ENCODE data around the gene ZBTB16.

ZBTB16 gene

GRCh38 chr11:114180301-114181055 is 121.0 kb downstream of the ZBTB16 start:
- DNase-seq (ENCODE audit: low read depth in 2 of 2, low spot score in 1 of 2): no peak

- DNase-seq (ENCODE audit: low read depth in 2 of 2, low spot score in 1 of 2): no peak
Measured at GRCh38 chr11:114181195-114181594, 121.7 kb downstream of the ZBTB16 start.

- DNase-seq (ENCODE audit: low read depth in 2 of 2, low spot score in 1 of 2): no peak
Measured at GRCh38 chr11:114181752-114182151, 122.2 kb downstream of the ZBTB16 start.

GRCh38 chr11:114182471-114183043 is 123.0 kb downstream of the ZBTB16 start:
- DNase-seq (ENCODE audit: low read depth in 2 of 2, low spot score in 1 of 2): no peak

- DNase-seq (ENCODE audit: low read depth in 2 of 2, low spot score in 1 of 2): peak; percentile 28 to 40
Measured at GRCh38 chr11:114183044-114183511, 123.6 kb downstream of the ZBTB16 start.

- no peak for DNase-seq (ENCODE audit: low read depth in 2 of 2, low spot score in 1 of 2)
Measured at GRCh38 chr11:114185436-114185835, 125.9 kb downstream of the ZBTB16 start.

- DNase-seq (ENCODE audit: low read depth in 2 of 2, low spot score in 1 of 2): no peak
Measured at GRCh38 chr11:114187173-114187572, 127.7 kb downstream of the ZBTB16 start.

- no peak for DNase-seq (ENCODE audit: low read depth in 2 of 2, low spot score in 1 of 2)
Measured at GRCh38 chr11:114188851-114189570, 129.5 kb downstream of the ZBTB16 start.

GRCh38 chr11:114190630-114191029 is 131.1 kb downstream of the ZBTB16 start:
- DNase-seq (ENCODE audit: low read depth in 2 of 2, low spot score in 1 of 2): no peak

- no peak for DNase-seq (ENCODE audit: low read depth in 2 of 2, low spot score in 1 of 2)
Measured at GRCh38 chr11:114191893-114192292, 132.4 kb downstream of the ZBTB16 start.

GRCh38 chr11:114192841-114193389 is 133.4 kb downstream of the ZBTB16 start:
- DNase-seq (ENCODE audit: low read depth in 2 of 2, low spot score in 1 of 2): no peak

- no peak for DNase-seq (ENCODE audit: low read depth in 2 of 2, low spot score in 1 of 2)
Measured at GRCh38 chr11:114193730-114194679, 134.5 kb downstream of the ZBTB16 start.

- DNase-seq (ENCODE audit: low read depth in 2 of 2, low spot score in 1 of 2): no peak
Measured at GRCh38 chr11:114194702-114195101, 135.2 kb downstream of the ZBTB16 start.

- DNase-seq (ENCODE audit: low read depth in 2 of 2, low spot score in 1 of 2): no peak
Measured at GRCh38 chr11:114195151-114195550, 135.6 kb downstream of the ZBTB16 start.

GRCh38 chr11:114195981-114196731 is 136.6 kb downstream of the ZBTB16 start:
- DNase-seq (ENCODE audit: low read depth in 2 of 2, low spot score in 1 of 2): no peak

- DNase-seq (ENCODE audit: low read depth in 2 of 2, low spot score in 1 of 2): no peak
Measured at GRCh38 chr11:114196997-114197703, 137.6 kb downstream of the ZBTB16 start.

- no peak for DNase-seq (ENCODE audit: low read depth in 2 of 2, low spot score in 1 of 2)
Measured at GRCh38 chr11:114197799-114198500, 138.4 kb downstream of the ZBTB16 start.

- DNase-seq (ENCODE audit: low read depth in 2 of 2, low spot score in 1 of 2): no peak
Measured at GRCh38 chr11:114199051-114199450, 139.5 kb downstream of the ZBTB16 start.
